A549 (cell line): ENCODE measurements around the gene FHAD1.

Source experiments
- CBX8 ChIP-seq: fragments of 200-600 bp; sonication (generic); IDR thresholded peaks from 2 replicates; pipeline ENCODE4 v1.6.1; 2016
- FOSL2 ChIP-seq, 2 experiments: fragments of 450-650 bp in 1 of 2; fragments of >200 bp in 1 of 2; sonication (Bioruptor Twin) in 1 of 2; formaldehyde crosslinking; IDR thresholded peaks; 2 replicates each; pipeline versions ENCODE4 v1.5.0 to v1.6.1; 2016 to 2020; ENCODE audit warnings: mild to moderate bottlenecking in 1 of 2, moderate library complexity in 1 of 2
- MAX ChIP-seq: IDR thresholded peaks from 2 replicates; pipeline ENCODE4 v1.6.1; 2012
- POLR2A ChIP-seq: IDR thresholded peaks from 2 replicates; pipeline ENCODE4 v1.6.1; 2012; ENCODE audit warnings: mild to moderate bottlenecking, low read length

GRCh38 chr1:15364740-15365139 is 117.7 kb downstream of the FHAD1 start:
- TF ChIP-seq POLR2A (no peak), CBX8 (no peak), MAX (no peak), FOSL2 (IDR thresholded peaks at IDR 0.05) (no peak), FOSL2 (CRISPR knock-in tag; IDR thresholded peaks at IDR 0.05) (no peak)
